GM18858 (cell line): ENCODE results near the gene PCNT.
A peak's percentile ranks its signal among the peaks of the same experiment; 100 is the strongest.
"Not testable (repeated sequence)": the region's sequence is repeated elsewhere in the genome, so short reads cannot be mapped to it uniquely, and the experiment has no call there.

Experiments used
- ATAC-seq: cut with Tn5 transposase; IDR thresholded peaks from one replicate; pipeline ENCODE4 v1.9.1; 2021; ENCODE audit not compliant: unreplicated experiment

The PCNT gene

GRCh38 chr21:46356494-46357334 is 32.8 kb downstream of the PCNT start:
- no peak for ATAC-seq

GRCh38 chr21:46357335-46357604 is 33.3 kb downstream of the PCNT start:
- no peak for ATAC-seq

GRCh38 chr21:46357684-46358425 is 33.9 kb downstream of the PCNT start:
- no peak for ATAC-seq

GRCh38 chr21:46361176-46361575 is 37.2 kb downstream of the PCNT start:
- ATAC-seq = no peak

- ATAC-seq = no peak
Measured at GRCh38 chr21:46361935-46362334, 38.0 kb downstream of the PCNT start.

GRCh38 chr21:46362946-46363345 is 39.0 kb downstream of the PCNT start:
- no peak for ATAC-seq

GRCh38 chr21:46363698-46364097 is 39.7 kb downstream of the PCNT start:
- no peak for ATAC-seq

GRCh38 chr21:46366091-46366490 is 42.1 kb downstream of the PCNT start:
- no peak for ATAC-seq

- ATAC-seq = no peak
Measured at GRCh38 chr21:46366561-46366960, 42.6 kb downstream of the PCNT start.

- ATAC-seq = no peak
Measured at GRCh38 chr21:46366966-46367365, 43.0 kb downstream of the PCNT start.

- ATAC-seq = peak; percentile 38
Measured at GRCh38 chr21:46368533-46369285, 44.8 kb downstream of the PCNT start.

- ATAC-seq = no peak
Measured at GRCh38 chr21:46369520-46370235, 45.7 kb downstream of the PCNT start.

- no peak for ATAC-seq
Measured at GRCh38 chr21:46371204-46372013, 47.5 kb downstream of the PCNT start.

- no peak for ATAC-seq
Measured at GRCh38 chr21:46372014-46372485, 48.1 kb downstream of the PCNT start.

GRCh38 chr21:46372947-46373346 is 49.0 kb downstream of the PCNT start:
- ATAC-seq = not testable (repeated sequence)

- ATAC-seq = no peak
Measured at GRCh38 chr21:46374761-46375389, 50.9 kb downstream of the PCNT start.

GRCh38 chr21:46375560-46376230 is 51.7 kb downstream of the PCNT start:
- ATAC-seq = no peak

- ATAC-seq = no peak
Measured at GRCh38 chr21:46376231-46376628, 52.3 kb downstream of the PCNT start.

- no peak for ATAC-seq
Measured at GRCh38 chr21:46376856-46377453, 53.0 kb downstream of the PCNT start.
